Uterus (tissue), 2 donors: ENCODE results near the gene DCP1B.

Experiments
- POLR2A ChIP-seq, 2 donors: fragments of 450-650 bp; IDR thresholded peaks; one replicate each; pipeline ENCODE4 v1.6.1; 2016; ENCODE audit warnings: antibody characterized with exemption in 2 of 2, mild to moderate bottlenecking in 1 of 2, moderate library complexity in 1 of 2
- TF ChIP-seq, protein P1 (sequence below), 4 experiments: fragments of 200-600 bp in 2 of 4; fragments of 450-650 bp in 2 of 4; sonication (generic) in 2 of 4; IDR thresholded peaks; one replicate each; pipeline ENCODE4 v1.5.1; 2016 to 2019; ENCODE audit warnings: antibody characterized with exemption in 4 of 4, mild to moderate bottlenecking in 2 of 4, moderate library complexity in 1 of 4

GRCh38 chr12:1977588-1977987, 26.7 kb downstream of the DCP1B start:
- TF ChIP-seq POLR2A (IDR thresholded peaks at IDR 0.05): no peak
- TF ChIP-seq, protein P1, sequence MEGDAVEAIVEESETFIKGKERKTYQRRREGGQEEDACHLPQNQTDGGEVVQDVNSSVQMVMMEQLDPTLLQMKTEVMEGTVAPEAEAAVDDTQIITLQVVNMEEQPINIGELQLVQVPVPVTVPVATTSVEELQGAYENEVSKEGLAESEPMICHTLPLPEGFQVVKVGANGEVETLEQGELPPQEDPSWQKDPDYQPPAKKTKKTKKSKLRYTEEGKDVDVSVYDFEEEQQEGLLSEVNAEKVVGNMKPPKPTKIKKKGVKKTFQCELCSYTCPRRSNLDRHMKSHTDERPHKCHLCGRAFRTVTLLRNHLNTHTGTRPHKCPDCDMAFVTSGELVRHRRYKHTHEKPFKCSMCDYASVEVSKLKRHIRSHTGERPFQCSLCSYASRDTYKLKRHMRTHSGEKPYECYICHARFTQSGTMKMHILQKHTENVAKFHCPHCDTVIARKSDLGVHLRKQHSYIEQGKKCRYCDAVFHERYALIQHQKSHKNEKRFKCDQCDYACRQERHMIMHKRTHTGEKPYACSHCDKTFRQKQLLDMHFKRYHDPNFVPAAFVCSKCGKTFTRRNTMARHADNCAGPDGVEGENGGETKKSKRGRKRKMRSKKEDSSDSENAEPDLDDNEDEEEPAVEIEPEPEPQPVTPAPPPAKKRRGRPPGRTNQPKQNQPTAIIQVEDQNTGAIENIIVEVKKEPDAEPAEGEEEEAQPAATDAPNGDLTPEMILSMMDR (IDR thresholded peaks at IDR 0.05): no peak
